Measurements from ENCODE around the gene ATP5F1D.

- no peak for TF ChIP-seq CTCF (IDR thresholded peaks at IDR 0.05)
- TF ChIP-seq EZH2phosphoT487 (IDR thresholded peaks at IDR 0.05): no peak
- TF ChIP-seq EZH2 (IDR thresholded peaks at IDR 0.05): no peak
Observed at GRCh38 chr19:1226227-1226518, 15.4 kb upstream of the ATP5F1D start.

All from neural progenitor cell (in vitro differentiated cells).